ENCODE measurements around the gene STXBP2. TPM values are rescaled to one million over a fixed set of nuclear protein-coding genes. Genes with fewer than 3 reads are reported as not detected.

STXBP2 gene
- total RNA-seq, 6 donors from 2014 or later = 111 to 562 (median 249) TPM

GRCh38 chr19:7612282-7613274, 24.3 kb upstream of the STXBP2 start:
- peaks cover 0 to 12% (median 6%) of the 10 kb centered on the region in 4 donors for H3K4me1 ChIP-seq
- TF ChIP-seq POLR2AphosphoS5 (IDR thresholded peaks at IDR 0.05) = no peak
- no peak for TF ChIP-seq POLR2A (IDR thresholded peaks at IDR 0.05)
- TF ChIP-seq, protein P1, sequence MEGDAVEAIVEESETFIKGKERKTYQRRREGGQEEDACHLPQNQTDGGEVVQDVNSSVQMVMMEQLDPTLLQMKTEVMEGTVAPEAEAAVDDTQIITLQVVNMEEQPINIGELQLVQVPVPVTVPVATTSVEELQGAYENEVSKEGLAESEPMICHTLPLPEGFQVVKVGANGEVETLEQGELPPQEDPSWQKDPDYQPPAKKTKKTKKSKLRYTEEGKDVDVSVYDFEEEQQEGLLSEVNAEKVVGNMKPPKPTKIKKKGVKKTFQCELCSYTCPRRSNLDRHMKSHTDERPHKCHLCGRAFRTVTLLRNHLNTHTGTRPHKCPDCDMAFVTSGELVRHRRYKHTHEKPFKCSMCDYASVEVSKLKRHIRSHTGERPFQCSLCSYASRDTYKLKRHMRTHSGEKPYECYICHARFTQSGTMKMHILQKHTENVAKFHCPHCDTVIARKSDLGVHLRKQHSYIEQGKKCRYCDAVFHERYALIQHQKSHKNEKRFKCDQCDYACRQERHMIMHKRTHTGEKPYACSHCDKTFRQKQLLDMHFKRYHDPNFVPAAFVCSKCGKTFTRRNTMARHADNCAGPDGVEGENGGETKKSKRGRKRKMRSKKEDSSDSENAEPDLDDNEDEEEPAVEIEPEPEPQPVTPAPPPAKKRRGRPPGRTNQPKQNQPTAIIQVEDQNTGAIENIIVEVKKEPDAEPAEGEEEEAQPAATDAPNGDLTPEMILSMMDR (IDR thresholded peaks at IDR 0.05) = no peak
- no peak for TF ChIP-seq EP300 (IDR thresholded peaks at IDR 0.05)

DNA sequence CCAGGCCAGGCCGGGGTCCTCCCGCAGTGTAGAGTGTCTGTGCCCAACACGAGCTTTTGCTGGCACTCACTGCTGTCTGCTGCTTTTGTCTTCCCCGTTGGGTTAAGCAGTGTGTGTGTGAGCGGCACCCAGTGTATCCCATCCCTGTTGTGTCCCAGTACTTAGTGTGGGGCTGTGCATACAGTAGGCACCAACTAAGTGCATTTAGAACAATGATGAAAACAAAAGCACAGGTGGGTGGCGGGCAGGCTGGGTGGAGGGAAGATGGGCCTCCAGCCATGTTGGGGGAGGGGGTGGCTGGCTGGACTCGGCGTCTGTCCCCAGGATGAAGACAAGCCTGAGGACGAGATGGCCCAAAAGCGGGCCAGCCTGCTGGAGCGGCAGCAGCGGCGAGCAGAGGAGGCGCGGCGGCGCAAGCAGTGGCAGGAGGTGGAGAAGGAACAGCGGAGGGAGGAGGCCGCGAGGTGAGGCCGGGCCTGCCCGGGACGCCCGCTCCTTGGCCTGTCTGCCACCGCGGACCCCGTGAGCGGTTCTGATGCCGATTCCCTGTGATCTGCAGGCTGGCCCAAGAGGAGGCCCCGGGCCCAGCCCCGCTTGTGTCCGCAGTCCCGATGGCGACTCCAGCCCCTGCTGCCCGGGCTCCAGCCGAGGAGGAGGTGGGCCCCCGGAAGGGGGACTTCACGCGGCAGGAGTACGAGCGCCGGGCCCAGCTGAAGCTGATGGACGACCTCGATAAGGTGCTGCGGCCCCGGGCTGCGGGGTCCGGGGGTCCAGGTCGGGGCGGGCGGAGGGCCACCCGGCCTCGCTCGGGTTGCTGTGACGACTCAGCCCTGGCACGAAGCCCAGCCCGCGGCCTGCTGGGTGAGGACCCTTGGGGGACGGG, 21.8 kb upstream of the STXBP2 start:
- H3K27ac ChIP-seq = no peak overlapping the region
- DNase-seq (peak in 1 of 2 donors; percentile 84), ATAC-seq (ENCODE audit: low FRiP score in 2 of 2) (no peak)
- WGBS, 2 donors = 83 to 84% methylated on average over 52 to 59 of the region's 59 CpGs
- peaks cover 6 to 29% (median 24%) of the 10 kb centered on the region in 4 donors for H3K4me1 ChIP-seq
- no peak for TF ChIP-seq EP300 (IDR thresholded peaks at IDR 0.05)
- no peak for TF ChIP-seq POLR2A (IDR thresholded peaks at IDR 0.05)
- TF ChIP-seq, protein P1 (IDR thresholded peaks at IDR 0.05) = no peak
- TF ChIP-seq POLR2AphosphoS5 (IDR thresholded peaks at IDR 0.05) = no peak
- H3K27me3 ChIP-seq = no peaks in the 10 kb centered on the region
- peaks cover 6 to 47% (median 25%) of the 10 kb centered on the region in 4 donors for H3K36me3 ChIP-seq
- H3K9me3 ChIP-seq = no peaks in the 10 kb centered on the region
- no peak overlapping the region for H3K4me3 ChIP-seq

More at GRCh38 chr19:7612282-7613274, 24.3 kb upstream of the STXBP2 start:
- peaks cover 0 to 32% (median 15%) of the 10 kb centered on the region in 4 donors for H3K36me3 ChIP-seq
- H3K27ac ChIP-seq = no peak overlapping the region
- ATAC-seq (ENCODE audit: low FRiP score in 2 of 2) (no peak), DNase-seq (peak in 1 of 2 donors; percentile 79)
- H3K4me3 ChIP-seq = no peak overlapping the region
- no peaks in the 10 kb centered on the region for H3K9me3 ChIP-seq
- 92 to 93% methylated on average over 17 to 78 of the region's 81 CpGs for WGBS, 2 donors
- H3K27me3 ChIP-seq = no peaks in the 10 kb centered on the region

- ATAC-seq (ENCODE audit: low FRiP score in 2 of 2) (no peak), DNase-seq (no peak)
- TF ChIP-seq POLR2AphosphoS5 (IDR thresholded peaks at IDR 0.05) (no peak), EP300 (IDR thresholded peaks at IDR 0.05) (no peak), POLR2A (IDR thresholded peaks at IDR 0.05) (no peak)
- TF ChIP-seq, protein P1 (IDR thresholded peaks at IDR 0.05) = no peak
- Histone ChIP-seq H3K4me1 (peaks cover 10 to 39% (median 32%) of the 10 kb centered on the region in 4 donors), H3K27ac (peak overlapping the region; percentile 24 to 94 (median 86)), H3K36me3 (peaks cover 16 to 56% (median 40%) of the 10 kb centered on the region in 4 donors), H3K4me3 (no peak overlapping the region), H3K9me3 (no peaks in the 10 kb centered on the region), H3K27me3 (no peaks in the 10 kb centered on the region)
- 94 to 96% methylated on average over 7 to 12 of the region's 12 CpGs for whole genome bisulfite sequencing, 2 donors
Observed at GRCh38 chr19:7617172-7617571, 19.7 kb upstream of the STXBP2 start.

- H3K27me3 ChIP-seq = no peaks in the 10 kb centered on the region
- TF ChIP-seq, protein P1 (IDR thresholded peaks at IDR 0.05) = no peak
- TF ChIP-seq EP300 (IDR thresholded peaks at IDR 0.05) = no peak
- TF ChIP-seq POLR2AphosphoS5 (IDR thresholded peaks at IDR 0.05) = no peak
- no peak for TF ChIP-seq POLR2A (IDR thresholded peaks at IDR 0.05)
- peak overlapping the region; percentile 80 to 94 (median 86) for H3K27ac ChIP-seq
- DNase-seq (peak in 1 of 2 donors; percentile 70), ATAC-seq (ENCODE audit: low FRiP score in 2 of 2) (no peak)
- no peaks in the 10 kb centered on the region for H3K9me3 ChIP-seq
- H3K4me3 ChIP-seq = no peak overlapping the region
- H3K36me3 ChIP-seq = peaks cover 16 to 62% (median 43%) of the 10 kb centered on the region in 4 donors
- WGBS, 2 donors = 86 to 96% methylated on average over 7 to 27 of the region's 28 CpGs
- H3K4me1 ChIP-seq = peaks cover 10 to 39% (median 32%) of the 10 kb centered on the region in 4 donors
Observed at GRCh38 chr19:7617735-7618134, 19.2 kb upstream of the STXBP2 start.

Measured in upper lobe of left lung (tissue), 6 donors.